Embryonic facial prominence (tissue), 1 donor: ENCODE measurements around the gene IL13RA1.
"Not testable (repeated sequence)": the region's sequence is repeated elsewhere in the genome, so short reads cannot be mapped to it uniquely, and the experiment has no call there.

ENCODE experiments used
- DNase-seq: peaks from one replicate; pipeline ENCODE4 v3.0.0-alpha.2; 2016; ENCODE audit errors: extremely low spot score

Gene IL13RA1

GRCh38 chrX:118726887-118727685 is at the start of gene IL13RA1:
Gene IL13RA1, plus strand, starts transcription at chrX:118727606. Its CDS starts 33 bp downstream, at chrX:118727639.
- peak; percentile 58 for DNase-seq

- DNase-seq, result no peak
These were observed 48.1 kb upstream of the IL13RA1 start for GRCh38 chrX:118679290-118679689.

DNA sequence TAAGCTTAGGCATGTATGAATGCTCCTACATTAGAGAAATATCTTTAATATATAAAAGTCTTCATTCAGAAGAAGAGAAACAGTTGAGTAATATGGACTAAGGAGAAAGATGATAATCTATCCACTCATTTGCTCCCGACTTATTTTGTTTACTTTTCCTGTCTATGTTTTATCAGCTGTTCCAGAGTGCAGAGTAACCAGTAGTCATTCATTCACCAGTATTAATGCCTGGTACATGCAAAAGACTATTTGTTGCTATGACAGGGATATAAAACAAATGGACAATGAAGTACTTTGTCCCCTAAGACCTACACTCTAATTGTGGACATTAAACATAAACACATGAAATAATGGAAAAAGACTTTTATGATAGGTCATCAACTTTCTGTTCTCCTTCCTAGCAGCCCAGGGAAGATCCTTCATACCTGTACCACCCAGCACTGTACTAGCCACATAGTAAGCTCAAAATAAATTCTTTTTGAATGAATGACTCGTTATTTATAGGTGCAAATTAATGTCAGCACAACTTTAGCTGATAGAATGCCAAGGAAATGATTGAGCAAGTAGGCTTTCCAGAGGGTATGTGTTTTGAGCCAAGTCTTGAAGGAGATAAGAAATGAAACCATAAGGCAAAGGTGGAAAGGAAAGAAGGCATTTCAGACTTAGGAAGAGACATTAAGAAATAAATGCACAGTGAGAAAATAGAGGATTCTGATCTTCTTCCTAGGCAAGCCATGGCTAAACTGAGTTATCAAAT is 45.0 kb upstream of the IL13RA1 start:
- DNase-seq, result no peak

DNA sequence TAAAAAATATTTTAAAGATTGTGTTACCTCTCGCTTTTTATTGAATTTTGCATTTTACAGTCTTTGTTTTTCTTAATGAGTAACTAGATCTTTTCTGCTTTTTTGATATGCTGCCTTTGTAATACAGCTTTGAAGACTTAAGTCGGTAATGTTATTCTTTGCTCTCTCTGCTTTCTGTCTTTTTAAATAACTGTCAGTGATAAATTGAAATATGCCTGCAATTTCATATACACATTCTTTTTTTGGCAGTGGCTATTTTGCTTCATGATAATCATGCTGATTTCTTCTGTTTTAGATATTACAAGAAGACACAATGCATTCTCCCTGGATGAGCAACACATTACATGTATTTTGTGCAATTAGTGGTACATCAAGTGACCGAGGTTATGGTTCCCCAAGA is 42.0 kb upstream of the IL13RA1 start:
- DNase-seq, result no peak

GRCh38 chrX:118688935-118689334 is 38.5 kb upstream of the IL13RA1 start:
- no peak for DNase-seq

DNA sequence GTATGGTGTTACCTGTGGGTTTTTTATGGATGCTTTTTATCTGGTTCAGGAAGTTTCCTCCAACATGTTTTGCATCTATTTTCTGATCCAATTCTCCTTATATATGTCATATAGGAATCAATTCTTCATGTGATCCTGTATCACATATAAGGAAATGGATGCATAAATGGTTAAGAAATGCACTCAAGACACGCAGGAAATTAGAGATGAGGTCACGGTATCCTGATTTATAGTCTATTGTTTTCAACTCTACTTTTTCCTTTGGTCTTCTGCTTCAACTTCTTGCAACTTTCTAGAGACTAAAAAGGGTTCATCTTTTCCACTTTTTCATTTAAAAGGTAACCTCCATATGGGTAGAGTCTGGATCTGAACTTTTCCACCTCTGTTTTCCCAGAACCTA is 33.6 kb upstream of the IL13RA1 start:
- DNase-seq, result no peak

DNA sequence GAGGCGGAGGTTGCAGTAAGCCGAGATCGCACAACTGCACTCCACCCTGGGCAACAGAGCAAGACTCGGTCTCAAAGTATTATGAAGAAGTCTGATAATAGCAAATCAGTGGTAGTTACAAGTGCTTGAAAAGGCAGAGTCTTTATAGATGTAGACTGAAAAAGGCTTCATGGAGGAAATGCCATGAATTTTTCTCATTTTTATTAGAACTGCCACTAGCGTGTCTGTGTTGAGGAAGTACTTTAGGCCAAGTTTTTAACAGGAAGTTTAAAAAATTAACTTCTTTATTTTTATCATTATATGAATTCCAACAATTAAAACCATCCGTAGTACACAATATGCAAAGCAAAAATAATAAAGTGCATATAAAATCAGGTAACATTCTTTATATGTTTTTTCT is 32.8 kb upstream of the IL13RA1 start:
- DNase-seq, result no peak

- no peak for DNase-seq
These were observed 28.8 kb upstream of the IL13RA1 start for GRCh38 chrX:118698516-118699170.

GRCh38 chrX:118702741-118703140 is 24.7 kb upstream of the IL13RA1 start:
- DNase-seq, result no peak

DNA sequence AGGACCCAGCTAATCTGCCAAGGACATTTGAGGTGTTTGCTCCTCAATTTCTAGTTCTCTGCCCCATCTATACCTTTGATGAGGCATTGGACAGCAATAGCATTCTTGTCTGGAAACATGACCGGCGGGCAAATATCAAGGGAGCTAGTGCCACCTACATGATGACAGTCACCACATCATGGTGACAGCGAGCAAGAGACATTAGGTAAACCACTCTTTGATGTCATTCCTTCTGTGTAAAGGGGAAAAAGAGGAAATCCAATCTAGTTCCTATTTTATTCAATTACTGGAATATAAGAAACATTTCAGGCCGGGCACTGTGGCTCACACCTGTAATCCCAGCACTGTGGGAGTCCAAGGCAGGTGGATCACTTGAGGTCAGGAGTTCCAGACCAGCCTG is 20.7 kb upstream of the IL13RA1 start:
- DNase-seq, result no peak

GRCh38 chrX:118714521-118714920 is 12.9 kb upstream of the IL13RA1 start:
- no peak for DNase-seq

DNA sequence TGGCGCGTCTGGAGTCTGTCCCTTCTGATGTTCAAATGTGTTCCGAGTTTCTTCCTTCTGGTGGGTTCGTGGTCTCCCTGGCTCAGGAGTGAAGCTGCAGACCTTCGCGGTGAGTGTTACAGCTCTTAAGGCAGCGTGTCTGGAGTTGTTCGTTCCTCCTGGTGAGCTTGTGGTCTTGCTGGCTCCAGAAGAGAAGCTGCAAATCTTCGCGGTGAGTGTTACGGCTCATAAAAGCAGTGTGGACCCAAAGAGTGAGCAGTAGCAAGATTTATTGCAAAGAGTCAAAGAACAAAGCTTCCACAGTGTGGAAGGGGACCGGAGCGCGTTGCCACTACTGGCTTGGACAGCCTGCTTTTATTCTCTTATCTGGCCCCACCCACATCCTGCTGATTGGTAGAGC is 11.5 kb upstream of the IL13RA1 start:
- DNase-seq, result not testable (repeated sequence)

- DNase-seq, result not testable (repeated sequence)
These were observed 10.6 kb upstream of the IL13RA1 start for GRCh38 chrX:118716833-118717232.

DNA sequence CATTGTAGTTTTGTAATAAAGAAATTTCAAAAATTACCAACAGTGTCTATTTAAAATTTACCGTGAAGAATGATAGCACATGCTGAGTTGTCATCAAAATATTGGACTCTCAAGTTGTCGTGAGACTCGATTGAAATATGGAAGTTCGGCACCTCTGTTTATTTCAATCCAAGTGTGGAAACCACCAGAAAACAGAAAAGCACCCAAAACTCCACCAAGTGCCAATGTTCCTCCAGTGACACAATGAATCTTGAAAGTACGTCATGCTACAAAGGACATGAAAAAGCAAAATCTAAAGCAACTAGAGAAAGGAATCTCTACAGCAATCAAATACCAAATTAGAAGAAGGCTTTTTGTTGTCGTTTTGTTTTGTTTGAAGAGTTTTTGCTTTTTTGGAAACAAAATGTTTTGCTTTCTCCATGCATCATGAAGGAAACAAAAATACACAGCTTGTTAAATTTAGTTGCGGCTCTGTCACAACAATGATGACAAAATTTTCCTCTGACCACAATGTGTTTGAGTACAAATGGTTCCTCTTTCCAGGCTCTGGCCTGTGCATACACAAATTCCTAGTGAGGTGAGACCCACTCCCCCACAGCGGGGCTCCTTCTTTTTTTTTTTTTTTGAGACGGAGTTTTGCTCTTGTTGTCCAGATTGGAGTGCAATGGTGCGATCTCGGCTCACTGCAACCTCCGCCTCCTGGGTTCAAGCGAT is 9.6 kb upstream of the IL13RA1 start:
- DNase-seq, result no peak

- DNase-seq, result no peak
These were observed 8.7 kb upstream of the IL13RA1 start for GRCh38 chrX:118718737-118719136.

DNA sequence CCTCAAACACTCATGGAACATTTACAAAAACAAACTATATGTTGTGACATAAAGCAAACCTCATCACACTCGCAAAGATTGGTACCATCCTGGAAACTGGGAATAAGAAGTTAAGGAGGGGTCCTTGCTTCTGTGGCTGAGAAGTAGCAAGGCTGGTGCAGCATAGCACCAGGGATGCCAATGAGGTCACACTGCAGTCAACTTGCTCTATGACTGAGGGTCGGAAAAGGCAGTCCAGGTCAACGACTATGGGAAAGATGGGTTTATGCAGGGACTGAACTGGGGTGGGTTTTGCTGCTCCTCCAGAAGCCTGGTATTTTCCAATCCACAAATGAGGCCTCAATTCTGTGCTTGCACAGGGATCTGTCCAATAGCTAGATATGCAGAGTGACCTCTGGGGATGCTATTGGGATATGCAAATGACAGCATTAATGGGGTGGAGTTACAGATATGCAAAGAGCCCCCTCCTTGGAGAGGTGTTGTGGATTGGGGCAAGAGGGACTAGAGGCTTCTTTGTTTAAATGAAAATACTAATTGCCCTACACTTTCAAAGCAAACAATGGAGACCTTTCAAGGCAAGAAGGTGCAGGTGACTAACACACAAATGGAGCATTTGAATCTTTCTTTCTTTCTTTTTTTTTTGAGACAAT is 7.2 kb upstream of the IL13RA1 start:
- DNase-seq, result no peak

- DNase-seq, result no peak
These were observed 4.0 kb upstream of the IL13RA1 start for GRCh38 chrX:118723376-118723775.

- DNase-seq, result no peak
These were observed 3.0 kb upstream of the IL13RA1 start for GRCh38 chrX:118724365-118724764.

GRCh38 chrX:118724775-118725174 is 2.6 kb upstream of the IL13RA1 start:
- no peak for DNase-seq

DNA sequence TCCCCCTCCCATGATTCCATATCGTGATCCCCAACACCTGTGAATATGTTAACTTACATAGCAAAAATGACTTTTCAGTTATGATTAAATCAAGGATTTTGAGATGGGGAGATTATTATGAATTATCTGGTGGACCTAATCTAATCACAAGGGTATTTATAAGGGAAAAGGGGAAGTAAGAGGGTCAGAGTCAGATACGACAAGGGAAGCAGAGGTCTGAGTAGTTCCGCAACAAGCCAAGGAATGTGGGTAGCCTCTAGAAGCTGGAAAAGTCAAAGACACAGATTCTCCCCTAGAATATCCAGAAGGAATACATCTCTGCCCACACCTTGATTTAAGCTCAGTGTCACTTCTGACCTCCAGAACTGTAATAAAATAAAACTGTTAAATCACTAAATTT is 1.0 kb upstream of the IL13RA1 start:
- DNase-seq, result no peak

DNA sequence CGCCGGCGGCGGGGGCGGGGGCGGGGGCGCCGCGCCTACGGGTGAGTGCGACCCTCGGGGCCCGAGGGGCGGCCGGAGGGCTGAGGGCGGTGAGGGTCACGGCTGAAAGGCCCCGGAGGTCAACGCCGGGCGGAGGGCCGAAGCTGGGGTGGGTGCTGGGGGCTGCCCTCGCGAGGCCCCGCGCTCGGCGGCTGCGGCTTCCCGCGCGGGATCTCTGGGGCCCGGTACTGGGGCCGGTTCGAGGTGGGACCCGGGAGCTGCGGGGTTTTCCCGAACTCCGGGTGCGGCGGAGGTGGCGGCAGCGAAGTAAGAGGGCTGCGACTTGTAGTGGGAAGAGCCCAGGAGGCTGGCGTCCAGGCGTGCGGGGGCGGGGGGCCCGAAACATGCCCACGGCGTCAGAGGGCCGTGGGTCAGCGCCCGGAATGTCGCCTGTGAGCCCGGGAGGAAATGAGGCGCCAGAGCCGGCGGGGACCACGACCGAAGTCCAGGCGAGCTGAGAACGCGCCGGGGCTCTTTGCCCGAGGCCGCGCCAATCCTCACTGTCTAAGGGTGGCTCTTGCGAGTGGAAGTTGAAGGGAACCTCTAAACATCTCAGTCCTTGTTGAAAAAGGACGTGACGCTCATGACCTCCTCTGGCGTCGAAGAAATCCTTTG is 407 bp downstream of the IL13RA1 start:
- no peak for DNase-seq
